Measurements from ENCODE around the gene PPP1R11.

PPP1R11 gene

DNA sequence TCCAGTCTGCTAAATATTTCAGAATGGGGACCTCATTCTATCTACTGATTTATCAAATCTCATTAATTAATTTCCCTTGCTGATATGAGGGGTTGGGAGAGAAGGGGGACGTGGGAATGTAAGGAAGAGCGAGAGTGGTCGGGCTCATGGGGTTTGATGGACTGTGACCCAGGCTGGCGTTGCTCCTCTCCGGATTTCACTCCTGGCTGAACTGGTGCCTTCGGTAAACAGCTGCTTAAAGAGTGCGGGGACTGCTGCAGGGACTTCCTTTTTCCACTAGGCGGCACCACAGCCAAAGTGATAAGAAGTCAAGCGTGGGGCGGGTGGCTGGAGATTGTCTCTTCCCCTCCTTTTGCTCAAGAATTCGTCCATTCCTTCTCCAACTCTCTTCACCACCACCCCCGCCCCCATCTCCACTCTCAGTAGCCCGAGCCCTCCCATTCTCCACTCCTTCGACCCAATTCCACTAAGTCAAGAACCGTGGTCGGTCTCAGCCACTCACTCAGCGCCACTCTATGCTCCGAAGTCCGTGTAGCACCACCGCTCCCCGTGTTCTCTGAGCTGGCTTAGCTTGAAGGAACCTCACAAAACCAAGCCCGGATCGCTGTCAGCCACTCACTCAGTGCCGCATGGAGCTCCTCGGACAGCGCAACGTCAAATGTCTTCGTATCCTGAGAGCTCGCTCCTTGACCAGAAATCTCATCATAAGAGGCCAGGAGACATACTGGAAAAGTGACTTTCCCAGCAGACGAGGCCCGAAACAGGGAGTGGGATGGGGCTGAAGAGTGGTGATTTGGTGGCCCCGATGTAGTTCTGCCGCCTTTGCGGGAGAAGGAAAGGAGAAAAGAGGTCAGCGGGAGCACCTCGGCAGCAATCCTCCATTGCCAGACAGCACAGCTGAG, 36.2 kb downstream of the PPP1R11 start:
- no peaks in the 10 kb centered on the region for H3K79me2 ChIP-seq (ENCODE audit: low read length)
- peak overlapping the region; percentile 51 for H2AFZ ChIP-seq (ENCODE audit: low read depth, low read length)
- no peaks in the 10 kb centered on the region for H4K20me1 ChIP-seq (ENCODE audit: insufficient read depth, low read length)
- H3K4me1 ChIP-seq (ENCODE audit: low read length): peaks cover 21% of the 10 kb centered on the region
- TF ChIP-seq, protein P1, sequence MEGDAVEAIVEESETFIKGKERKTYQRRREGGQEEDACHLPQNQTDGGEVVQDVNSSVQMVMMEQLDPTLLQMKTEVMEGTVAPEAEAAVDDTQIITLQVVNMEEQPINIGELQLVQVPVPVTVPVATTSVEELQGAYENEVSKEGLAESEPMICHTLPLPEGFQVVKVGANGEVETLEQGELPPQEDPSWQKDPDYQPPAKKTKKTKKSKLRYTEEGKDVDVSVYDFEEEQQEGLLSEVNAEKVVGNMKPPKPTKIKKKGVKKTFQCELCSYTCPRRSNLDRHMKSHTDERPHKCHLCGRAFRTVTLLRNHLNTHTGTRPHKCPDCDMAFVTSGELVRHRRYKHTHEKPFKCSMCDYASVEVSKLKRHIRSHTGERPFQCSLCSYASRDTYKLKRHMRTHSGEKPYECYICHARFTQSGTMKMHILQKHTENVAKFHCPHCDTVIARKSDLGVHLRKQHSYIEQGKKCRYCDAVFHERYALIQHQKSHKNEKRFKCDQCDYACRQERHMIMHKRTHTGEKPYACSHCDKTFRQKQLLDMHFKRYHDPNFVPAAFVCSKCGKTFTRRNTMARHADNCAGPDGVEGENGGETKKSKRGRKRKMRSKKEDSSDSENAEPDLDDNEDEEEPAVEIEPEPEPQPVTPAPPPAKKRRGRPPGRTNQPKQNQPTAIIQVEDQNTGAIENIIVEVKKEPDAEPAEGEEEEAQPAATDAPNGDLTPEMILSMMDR (IDR thresholded peaks at IDR 0.05; ENCODE audit: low read depth, low read length): peak; percentile 67
- no peak for TF ChIP-seq EZH2phosphoT487 (IDR thresholded peaks at IDR 0.05; ENCODE audit: low read depth)
- H3K4me2 ChIP-seq (ENCODE audit: low read length): peak overlapping the region; percentile 98
- no peaks in the 10 kb centered on the region for H3K9me3 ChIP-seq (ENCODE audit: insufficient read depth, low read length)
- peak overlapping the region; percentile 82 for H3K4me3 ChIP-seq (ENCODE audit: low read length)
- no peak overlapping the region for H3K9ac ChIP-seq (ENCODE audit: low read length)
- H3K27me3 ChIP-seq (ENCODE audit: low read depth, low read length): peaks cover 22% of the 10 kb centered on the region
- H3K27ac ChIP-seq (ENCODE audit: low read length): no peak overlapping the region
- H3K36me3 ChIP-seq (replicated peaks; ENCODE audit: low read depth, low read length): no peaks in the 10 kb centered on the region

DNA sequence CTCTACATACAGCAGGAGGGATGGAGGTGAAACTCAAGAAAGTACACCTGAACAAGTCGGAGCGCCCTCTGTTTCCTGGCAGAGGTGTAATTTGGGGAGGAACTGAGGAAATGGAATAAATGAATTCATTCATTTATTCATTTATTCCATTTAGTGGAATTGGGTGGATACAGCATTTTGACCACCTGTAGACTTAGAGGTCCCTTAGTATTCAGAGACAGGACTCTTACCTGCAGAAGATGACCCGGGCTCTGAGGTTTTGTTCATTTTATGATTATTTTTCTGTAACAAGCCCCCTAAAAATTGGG, 36.8 kb downstream of the PPP1R11 start:
- peaks cover 22% of the 10 kb centered on the region for H3K27me3 ChIP-seq (ENCODE audit: low read depth, low read length)
- no peaks in the 10 kb centered on the region for H3K36me3 ChIP-seq (replicated peaks; ENCODE audit: low read depth, low read length)
- TF ChIP-seq EZH2phosphoT487 (IDR thresholded peaks at IDR 0.05; ENCODE audit: low read depth): no peak
- TF ChIP-seq, protein P1 (IDR thresholded peaks at IDR 0.05; ENCODE audit: low read depth, low read length): no peak
- H2AFZ ChIP-seq (ENCODE audit: low read depth, low read length): no peak overlapping the region
- H3K9ac ChIP-seq (ENCODE audit: low read length): no peak overlapping the region
- H3K9me3 ChIP-seq (ENCODE audit: insufficient read depth, low read length): no peaks in the 10 kb centered on the region
- no peaks in the 10 kb centered on the region for H3K79me2 ChIP-seq (ENCODE audit: low read length)
- no peaks in the 10 kb centered on the region for H4K20me1 ChIP-seq (ENCODE audit: insufficient read depth, low read length)
- no peak overlapping the region for H3K4me3 ChIP-seq (ENCODE audit: low read length)
- H3K4me2 ChIP-seq (ENCODE audit: low read length): no peak overlapping the region
- H3K4me1 ChIP-seq (ENCODE audit: low read length): peaks cover 26% of the 10 kb centered on the region
- H3K27ac ChIP-seq (ENCODE audit: low read length): no peak overlapping the region

DNA sequence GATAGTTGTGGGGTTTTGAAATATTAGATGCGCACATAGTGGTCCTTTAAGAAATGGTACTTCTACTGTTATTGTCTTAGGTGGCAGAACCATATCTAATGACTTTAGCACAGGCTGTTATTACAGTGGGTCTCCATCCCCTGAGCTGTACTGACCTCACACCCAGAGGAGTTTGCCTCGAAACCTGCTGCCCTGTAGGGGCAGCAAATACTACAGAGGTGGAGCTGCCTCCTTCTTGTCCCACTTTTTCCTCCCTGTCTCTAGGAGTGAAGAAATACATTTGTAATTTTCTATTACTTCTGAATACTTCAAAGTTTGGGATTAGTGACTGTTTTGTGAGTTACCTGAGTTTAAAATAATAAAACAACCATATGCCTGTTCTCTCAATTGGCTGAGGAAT, 37.7 kb downstream of the PPP1R11 start:
- Histone ChIP-seq H3K36me3 (replicated peaks; ENCODE audit: low read depth, low read length) (no peaks in the 10 kb centered on the region), H3K4me2 (ENCODE audit: low read length) (no peak overlapping the region), H4K20me1 (ENCODE audit: insufficient read depth, low read length) (no peaks in the 10 kb centered on the region), H3K27me3 (ENCODE audit: low read depth, low read length) (peaks cover 18% of the 10 kb centered on the region), H3K9ac (ENCODE audit: low read length) (no peak overlapping the region), H2AFZ (ENCODE audit: low read depth, low read length) (no peak overlapping the region), H3K79me2 (ENCODE audit: low read length) (no peaks in the 10 kb centered on the region), H3K4me3 (ENCODE audit: low read length) (no peak overlapping the region), H3K9me3 (ENCODE audit: insufficient read depth, low read length) (no peaks in the 10 kb centered on the region), H3K4me1 (ENCODE audit: low read length) (peaks cover 31% of the 10 kb centered on the region), H3K27ac (ENCODE audit: low read length) (no peak overlapping the region)
- TF ChIP-seq, protein P1 (IDR thresholded peaks at IDR 0.05; ENCODE audit: low read depth, low read length): no peak
- TF ChIP-seq EZH2phosphoT487 (IDR thresholded peaks at IDR 0.05; ENCODE audit: low read depth): no peak

DNA sequence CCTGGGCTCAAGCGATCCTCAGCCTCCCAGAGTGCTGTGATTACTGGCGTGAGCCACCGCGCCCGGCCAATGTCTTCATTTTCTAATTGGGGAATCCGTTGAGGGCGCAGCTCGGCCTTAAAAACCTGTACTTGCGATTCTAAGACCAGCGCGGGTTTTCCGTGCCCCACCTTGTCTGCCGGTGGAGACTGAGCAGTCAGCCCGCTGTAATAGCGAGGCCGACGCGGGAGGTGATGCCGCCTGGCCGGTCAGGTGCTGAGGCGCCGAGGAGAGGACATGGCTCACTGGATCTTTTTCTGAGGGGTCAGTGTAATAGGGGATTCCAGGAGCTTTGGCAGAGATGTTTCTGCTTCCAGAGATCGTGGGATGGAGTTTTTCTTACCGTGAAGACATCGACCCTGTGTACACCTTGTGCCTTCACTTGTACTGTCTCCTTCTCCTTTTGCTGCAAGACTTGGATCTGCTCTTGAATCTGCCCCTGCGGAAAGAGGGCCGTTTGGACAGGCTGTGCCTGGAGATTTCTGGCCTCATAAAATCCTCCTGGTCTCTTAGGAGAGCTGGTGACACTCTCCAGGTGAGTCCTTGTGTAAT, 44.4 kb downstream of the PPP1R11 start:
- Histone ChIP-seq H3K27me3 (ENCODE audit: low read depth, low read length) (no peaks in the 10 kb centered on the region), H2AFZ (ENCODE audit: low read depth, low read length) (no peak overlapping the region), H3K4me1 (ENCODE audit: low read length) (peaks cover 60% of the 10 kb centered on the region), H3K79me2 (ENCODE audit: low read length) (no peaks in the 10 kb centered on the region), H3K9ac (ENCODE audit: low read length) (no peak overlapping the region), H3K4me2 (ENCODE audit: low read length) (peak overlapping the region; percentile 66; the same call in 1 of the 2 replicates), H3K9me3 (ENCODE audit: insufficient read depth, low read length) (no peaks in the 10 kb centered on the region), H4K20me1 (ENCODE audit: insufficient read depth, low read length) (no peaks in the 10 kb centered on the region), H3K36me3 (replicated peaks; ENCODE audit: low read depth, low read length) (no peaks in the 10 kb centered on the region), H3K27ac (ENCODE audit: low read length) (no peak overlapping the region), H3K4me3 (ENCODE audit: low read length) (no peak overlapping the region)
- TF ChIP-seq, protein P1 (IDR thresholded peaks at IDR 0.05; ENCODE audit: low read depth, low read length): no peak
- TF ChIP-seq EZH2phosphoT487 (IDR thresholded peaks at IDR 0.05; ENCODE audit: low read depth): no peak

Data from OCI-LY3 (cell line).